IMR-90 (cell line): ENCODE results near the gene PLCXD1. TPM values are rescaled to one million over a fixed set of nuclear protein-coding genes. Genes with fewer than 3 reads are reported as not detected.
"Not testable (repeated sequence)": the region's sequence is repeated elsewhere in the genome, so short reads cannot be mapped to it uniquely, and the experiment has no call there.

Source experiments
- ATAC-seq: fragments of 200-7000 bp; cut with Tn5 transposase; 2 replicates; pipeline ENCODE4 v1.9.1; 2020; ENCODE audit warnings: low read depth, mild to moderate bottlenecking, moderate library complexity
- BruUV-seq: library from RNA; stranded (reverse); fragments of 400-500 nt; replicated peaks from 2 replicates; lab custom pipeline; 2021; lab: Mats Ljungman, UMichigan
- CTCF ChIA-PET: fragments of 300-600 bp; formaldehyde crosslinking; extraction: SDS; loops from one replicate; lab custom pipeline; 2021; ENCODE audit warnings: antibody characterized with exemption; lab: Yijun Ruan, JAX
- POLR2A ChIA-PET: fragments of 300-600 bp; sonication (Branson Sonifier 250); formaldehyde crosslinking; loops from one replicate; lab custom pipeline; 2022; ENCODE audit warnings: antibody characterized with exemption; ENCODE audit not compliant: unreplicated experiment; lab: Charles Lee
- DNase-seq: peaks from one replicate; pipeline ENCODE4 v3.0.0; 2013
- H2AFZ ChIP-seq: replicated peaks from 2 replicates; pipeline ENCODE3; 2013; ENCODE audit warnings: low read length, mild to moderate bottlenecking; ENCODE audit not compliant: poor library complexity
- H2AK5ac ChIP-seq: 2 replicates; pipeline ENCODE4 v1.6.1; 2013; ENCODE audit warnings: low read depth, low read length, inconsistent platforms
- H2AK9ac ChIP-seq: replicated peaks from 2 replicates; pipeline ENCODE3; 2013; ENCODE audit warnings: mild to moderate bottlenecking, low read depth, low read length, moderate library complexity; ENCODE audit not compliant: poor library complexity
- H2BK120ac ChIP-seq: 2 replicates; pipeline ENCODE4 v1.6.1; 2013; ENCODE audit warnings: low read depth, low read length, inconsistent platforms
- H2BK15ac ChIP-seq: 3 replicates; pipeline ENCODE4 v1.6.1; 2013; ENCODE audit warnings: low read depth, low read length, inconsistent platforms
- H2BK20ac ChIP-seq: 2 replicates; pipeline ENCODE4 v1.6.1; 2013; ENCODE audit warnings: low read depth, mild to moderate bottlenecking, inconsistent platforms, low read length, moderate library complexity
- H2BK5ac ChIP-seq: 2 replicates; pipeline ENCODE4 v1.6.1; 2013; ENCODE audit warnings: mild to moderate bottlenecking, low read depth, low read length, inconsistent platforms; ENCODE audit not compliant: poor library complexity, severe bottlenecking
- H3K14ac ChIP-seq: replicated peaks from 2 replicates; pipeline ENCODE4 v1.6.1; 2013; ENCODE audit warnings: low read depth, low read length, inconsistent platforms
- H3K18ac ChIP-seq: 2 replicates; pipeline ENCODE4 v1.6.1; 2013; ENCODE audit warnings: low read depth, low read length, control low read depth
- H3K23ac ChIP-seq: 2 replicates; pipeline ENCODE4 v1.6.1; 2013; ENCODE audit warnings: low read depth, low read length, inconsistent platforms
- H3K27ac ChIP-seq: 2 replicates; pipeline ENCODE4 v1.5.1; 2013; ENCODE audit warnings: mild to moderate bottlenecking, control low read depth, low read length; ENCODE audit not compliant: insufficient read depth
- H3K27me3 ChIP-seq: 2 replicates; pipeline ENCODE4 v1.6.1; 2013; ENCODE audit warnings: low read length; ENCODE audit not compliant: control insufficient read depth, insufficient read depth
- H3K36me3 ChIP-seq: 2 replicates; pipeline ENCODE4 v1.6.1; 2013; ENCODE audit warnings: low read length, mixed read lengths; ENCODE audit not compliant: control insufficient read depth, insufficient read depth
- H3K4ac ChIP-seq: 2 replicates; pipeline ENCODE4 v1.6.1; 2013; ENCODE audit warnings: low read depth, low read length, inconsistent platforms
- H3K4me1 ChIP-seq: 2 replicates; pipeline ENCODE4 v1.6.1; 2013; ENCODE audit warnings: low read length, mixed read lengths; ENCODE audit not compliant: control insufficient read depth, insufficient read depth
- H3K4me2 ChIP-seq: 2 replicates; pipeline ENCODE4 v1.6.1; 2013; ENCODE audit warnings: low read depth, mild to moderate bottlenecking, control low read depth, low read length, moderate library complexity
- H3K4me3 ChIP-seq: 2 replicates; pipeline ENCODE4 v1.5.1; 2013; ENCODE audit warnings: low read depth, mild to moderate bottlenecking, control low read depth, low read length, moderate library complexity; ENCODE audit not compliant: insufficient read depth
- H3K56ac ChIP-seq: 2 replicates; pipeline ENCODE4 v1.6.1; 2013; ENCODE audit warnings: low read length, inconsistent platforms; ENCODE audit not compliant: insufficient read depth; ENCODE audit errors: extremely low read depth
- H3K79me1 ChIP-seq, 2 experiments: 2 replicates each; pipeline ENCODE4 v1.6.1; 2013; ENCODE audit warnings: low read length in 2 of 2, inconsistent platforms in 1 of 2, low read depth in 1 of 2
- H3K9ac ChIP-seq: 2 replicates; pipeline ENCODE4 v1.6.1; 2013; ENCODE audit warnings: low read depth, low read length, control low read depth
- H3K9me1 ChIP-seq: 2 replicates; pipeline ENCODE4 v1.6.1; 2013; ENCODE audit warnings: low read length, inconsistent platforms; ENCODE audit not compliant: insufficient read depth
- H3K9me3 ChIP-seq: 2 replicates; pipeline ENCODE4 v1.6.1; 2013; ENCODE audit warnings: low read length; ENCODE audit not compliant: control insufficient read depth, insufficient read depth
- H4K20me1 ChIP-seq: 2 replicates; pipeline ENCODE4 v1.6.1; 2013; ENCODE audit warnings: low read length, inconsistent platforms; ENCODE audit not compliant: insufficient read depth
- H4K5ac ChIP-seq: 2 replicates; pipeline ENCODE4 v1.6.1; 2013; ENCODE audit warnings: mild to moderate bottlenecking, low read depth, low read length, control low read depth
- H4K8ac ChIP-seq, 2 experiments: 2 replicates each; pipeline ENCODE4 v1.6.1; 2013; ENCODE audit warnings: low read depth in 2 of 2, low read length in 2 of 2, control low read depth in 1 of 2, inconsistent platforms in 1 of 2
- H4K91ac ChIP-seq: 2 replicates; pipeline ENCODE4 v1.6.1; 2013; ENCODE audit warnings: low read depth, low read length, inconsistent platforms; ENCODE audit not compliant: insufficient read depth
- WGBS, 2 experiments: methylation state at CpG; one replicate each; pipeline versions ENCODE4 v1.1.5 to v1.1.7; 2013; ENCODE audit warnings: missing lambda C conversion rate in 2 of 2; ENCODE audit not compliant: insufficient read length in 1 of 2; ENCODE audit errors: extremely low coverage in 2 of 2; 5-methylcytosine and 5-hydroxymethylcytosine counted together
- dilution Hi-C: fragments of 300-500 bp; cut with HindIII; formaldehyde crosslinking; loops from one replicate; pipeline ENCODE4 v1.14.3; 2018; ENCODE audit warnings: low sequenced_read_pairs; ENCODE audit not compliant: unreplicated experiment
- in situ Hi-C: fragments of 300-500 bp; cut with MboI; formaldehyde crosslinking; loops from 3 replicates; pipeline ENCODE4 v1.14.3; 2019; ENCODE audit warnings: low sequenced_read_pairs, inconsistent platforms, mixed read lengths
- intact Hi-C: fragments of 100-400 bp; cut with micrococcal nuclease; formaldehyde crosslinking; loops from 2 replicates; pipeline ENCODE4 v1.10.0; 2022
- polyA plus RNA-seq, 3 experiments: library from polyadenylated mRNA; depleted of rRNA; stranded (reverse); fragments of >200 nt; gene quantifications; 2 replicates each; pipeline ENCODE4 v1.2.3, GENCODE V29; 2012; ENCODE audit warnings: low replicate concordance in 1 of 3
- total RNA-seq: library from RNA; depleted of rRNA; stranded (reverse); fragments of >200 nt; gene quantifications from 2 replicates; pipeline ENCODE4 v1.2.3, GENCODE V29; 2012

PLCXD1 gene
- total and polyA plus RNA-seq, 2 of the 4 experiments (the other 2 are of a cell fraction): 16.7 to 17.7 TPM

- H4K20me1 ChIP-seq, H2BK15ac ChIP-seq, H2AK9ac ChIP-seq, POLR2A ChIA-PET, H3K27me3 ChIP-seq, H3K14ac ChIP-seq, H2BK5ac ChIP-seq, H3K18ac ChIP-seq, H4K5ac ChIP-seq, H2BK120ac ChIP-seq, H2AK5ac ChIP-seq, H3K23ac ChIP-seq, H3K4me2 ChIP-seq, H3K9me1 ChIP-seq, CTCF ChIA-PET, H2BK20ac ChIP-seq, H3K4ac ChIP-seq, H3K9me3 ChIP-seq, H3K56ac ChIP-seq, BruUV-seq, DNase-seq, H2AFZ ChIP-seq, H4K8ac ChIP-seq, in situ Hi-C loops, intact Hi-C loops, H4K91ac ChIP-seq, H3K4me3 ChIP-seq, H3K36me3 ChIP-seq, H3K9ac ChIP-seq, H3K27ac ChIP-seq, H3K79me1 ChIP-seq, H3K4me1 ChIP-seq, dilution Hi-C loops: not testable (repeated sequence)
- peak; percentile 87 for ATAC-seq
- WGBS, 2 experiments: no CpG with 5 or more reads among the region's 45 CpGs
Observed at GRCh38 chrX:231637-232277, 49.4 kb upstream of the PLCXD1 start.

GRCh38 chrX:232278-232655 lies 48.9 kb upstream of the PLCXD1 start:
- H4K91ac ChIP-seq, H3K18ac ChIP-seq, H3K14ac ChIP-seq, H3K27me3 ChIP-seq, H2BK5ac ChIP-seq, H2AK5ac ChIP-seq, H3K4me1 ChIP-seq, H3K4me3 ChIP-seq, H2AK9ac ChIP-seq, H4K8ac ChIP-seq, BruUV-seq, intact Hi-C loops, CTCF ChIA-PET, H2AFZ ChIP-seq, H3K79me1 ChIP-seq, H2BK20ac ChIP-seq, H2BK120ac ChIP-seq, dilution Hi-C loops, H3K4ac ChIP-seq, H4K20me1 ChIP-seq, ATAC-seq, H3K27ac ChIP-seq, POLR2A ChIA-PET, H3K9me3 ChIP-seq, DNase-seq, in situ Hi-C loops, H3K56ac ChIP-seq, H4K5ac ChIP-seq, H3K23ac ChIP-seq, H2BK15ac ChIP-seq, H3K4me2 ChIP-seq, H3K36me3 ChIP-seq, H3K9me1 ChIP-seq, H3K9ac ChIP-seq: not testable (repeated sequence)
- no CpG with 5 or more reads among the region's 42 CpGs for WGBS, 2 experiments
